GM12865 (cell line): ENCODE measurements around the gene P2RX2.

Experiments used
- DNase-seq: peaks from one replicate; pipeline ENCODE4 v3.0.0; 2010; ENCODE audit warnings: low read depth
- H3K4me3 ChIP-seq: 2 replicates; pipeline ENCODE4 v1.5.1; 2011; ENCODE audit warnings: mild to moderate bottlenecking, low read depth, low read length, control low read depth
- CTCF ChIP-seq: IDR thresholded peaks from 2 replicates; pipeline ENCODE4 v1.5.1; 2011; ENCODE audit warnings: low read length, control low read depth, low read depth, inconsistent platforms; ENCODE audit not compliant: insufficient read depth; ENCODE audit errors: missing control alignments

P2RX2 gene

GRCh38 chr12:132602572-132603239 is 15.9 kb upstream of the P2RX2 start:
- DNase-seq: no peak
- TF ChIP-seq CTCF: no peak
- no peak overlapping the region for H3K4me3 ChIP-seq

DNA sequence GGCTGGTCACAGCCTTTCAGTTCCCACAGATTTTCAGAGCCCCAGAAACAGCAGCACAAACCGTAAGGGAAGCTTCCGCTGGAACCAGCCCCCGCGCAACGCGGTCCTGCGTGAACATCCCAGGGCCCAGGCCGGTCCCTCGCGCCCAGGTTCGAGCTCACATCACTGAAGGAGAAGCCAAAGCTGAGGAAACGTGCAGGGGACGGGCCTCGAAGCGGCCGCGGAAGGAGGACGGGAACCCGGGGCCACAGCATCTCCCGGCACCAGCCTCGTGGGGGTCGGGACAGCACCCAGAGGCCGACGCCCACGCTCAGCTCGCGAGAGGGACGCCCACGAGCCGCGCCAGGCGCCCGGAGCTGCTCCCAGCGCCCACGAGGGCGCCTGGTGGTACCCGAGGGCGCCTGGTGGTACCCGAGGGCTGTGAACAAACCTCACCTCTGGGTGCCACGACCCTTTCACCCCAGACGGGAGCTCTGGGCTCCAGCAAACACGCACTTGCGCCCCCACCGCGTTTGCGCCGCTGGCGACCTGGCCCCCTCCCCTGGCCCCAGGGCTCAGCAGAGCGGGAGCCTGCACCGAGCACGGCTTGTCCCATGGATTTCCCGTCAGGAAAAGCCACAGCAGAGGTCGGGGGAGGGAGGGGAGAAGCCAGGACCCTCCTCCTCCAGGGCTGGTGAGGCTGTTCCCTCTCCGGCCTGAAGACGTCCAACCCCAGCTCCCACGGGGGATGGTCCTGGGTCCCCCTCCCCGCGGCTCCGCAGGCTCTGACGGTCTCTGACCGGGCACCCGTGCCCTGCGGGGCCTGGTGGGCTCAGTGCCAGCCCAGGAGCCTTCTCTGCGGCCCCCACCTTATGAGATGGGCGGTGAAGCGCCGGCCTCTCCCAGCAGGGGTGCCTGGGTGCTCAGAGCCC is 15.1 kb upstream of the P2RX2 start:
- no peak for TF ChIP-seq CTCF
- no peak overlapping the region for H3K4me3 ChIP-seq
- no peak for DNase-seq

DNA sequence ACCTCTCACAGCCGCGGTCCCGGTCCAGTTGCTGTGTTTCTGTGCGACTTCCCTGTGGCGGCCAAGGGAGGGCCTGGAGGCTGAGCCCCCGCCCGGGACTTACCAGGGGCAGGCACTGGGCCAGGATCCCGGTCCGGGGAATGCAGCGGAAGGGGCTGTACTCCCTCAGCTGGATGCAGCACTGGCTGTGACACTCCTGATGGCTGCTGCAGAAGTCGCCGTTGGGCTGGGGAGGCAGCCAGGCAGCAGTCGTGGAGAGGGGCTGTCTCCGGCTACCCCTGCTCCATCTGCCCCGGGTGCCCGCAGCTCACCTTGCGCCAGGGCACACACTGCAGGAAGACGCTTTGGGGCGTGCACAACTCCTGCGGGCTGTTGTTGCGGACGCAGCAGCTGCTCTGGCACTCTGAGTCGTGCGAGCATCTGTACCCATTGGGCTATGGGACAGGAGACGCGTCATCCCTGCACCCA is 14.4 kb upstream of the P2RX2 start:
- no peak for DNase-seq
- H3K4me3 ChIP-seq: no peak overlapping the region
- no peak for TF ChIP-seq CTCF

GRCh38 chr12:132604668-132605441 is 13.7 kb upstream of the P2RX2 start:
- TF ChIP-seq CTCF: no peak
- H3K4me3 ChIP-seq: no peak overlapping the region
- no peak for DNase-seq

GRCh38 chr12:132605892-132606291 is 12.7 kb upstream of the P2RX2 start:
- TF ChIP-seq CTCF: no peak
- no peak overlapping the region for H3K4me3 ChIP-seq
- no peak for DNase-seq

DNA sequence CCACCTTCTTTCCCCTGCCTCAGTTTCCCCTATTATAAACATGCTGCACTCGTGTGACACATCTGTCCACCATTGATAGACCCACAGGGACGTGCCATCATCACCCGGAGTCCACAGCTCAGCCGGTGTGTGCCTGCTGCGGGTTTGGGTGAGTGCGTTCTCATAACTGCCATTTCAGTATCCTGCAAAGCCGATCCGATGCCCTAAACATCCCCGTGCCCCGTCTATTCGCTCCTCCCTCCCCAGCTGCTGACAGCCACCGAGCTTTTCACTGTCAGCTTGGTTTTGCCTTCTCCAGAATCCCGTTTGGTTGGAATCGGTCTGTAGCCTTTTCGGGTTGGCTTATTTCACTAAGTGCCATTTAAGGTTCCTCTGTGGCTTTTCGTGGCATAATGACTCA is 12.1 kb upstream of the P2RX2 start:
- no peak for TF ChIP-seq CTCF
- DNase-seq: no peak
- H3K4me3 ChIP-seq: no peak overlapping the region
